ENCODE results near the gene PRPS2.

The PRPS2 gene

GRCh38 chrX:12819222-12819621 lies 28.0 kb downstream of the PRPS2 start:
- no peak for DNase-seq

- no peak for DNase-seq
Measured at GRCh38 chrX:12820737-12821136, 29.5 kb downstream of the PRPS2 start.

- DNase-seq: no peak
Measured at GRCh38 chrX:12824944-12825343, 33.7 kb downstream of the PRPS2 start.

GRCh38 chrX:12825801-12826200 lies 34.6 kb downstream of the PRPS2 start:
- no peak for DNase-seq

GRCh38 chrX:12843061-12843667 lies 52.0 kb downstream of the PRPS2 start:
- DNase-seq: no peak

GRCh38 chrX:12843668-12844279 lies 52.6 kb downstream of the PRPS2 start:
- no peak for DNase-seq

- no peak for DNase-seq
Measured at GRCh38 chrX:12844319-12844718, 53.1 kb downstream of the PRPS2 start.

GRCh38 chrX:12865359-12865758 lies 74.1 kb downstream of the PRPS2 start:
- DNase-seq: no peak

- no peak for DNase-seq
Measured at GRCh38 chrX:12866451-12867377, 75.5 kb downstream of the PRPS2 start, which contains the start of gene TLR7. TSS of gene TLR7 (plus strand) at chrX:12867072. CDS start at chrX:12867579, 507 bp downstream.

GRCh38 chrX:12867685-12868084 lies 76.5 kb downstream of the PRPS2 start:
- no peak for DNase-seq

GRCh38 chrX:12868747-12869146 lies 77.5 kb downstream of the PRPS2 start:
- no peak for DNase-seq

- DNase-seq: no peak
Measured at GRCh38 chrX:12871257-12871656, 80.0 kb downstream of the PRPS2 start.

- no peak for DNase-seq
Measured at GRCh38 chrX:12872741-12873140, 81.5 kb downstream of the PRPS2 start.
